ENCODE data around the gene OOSP3.

DNA sequence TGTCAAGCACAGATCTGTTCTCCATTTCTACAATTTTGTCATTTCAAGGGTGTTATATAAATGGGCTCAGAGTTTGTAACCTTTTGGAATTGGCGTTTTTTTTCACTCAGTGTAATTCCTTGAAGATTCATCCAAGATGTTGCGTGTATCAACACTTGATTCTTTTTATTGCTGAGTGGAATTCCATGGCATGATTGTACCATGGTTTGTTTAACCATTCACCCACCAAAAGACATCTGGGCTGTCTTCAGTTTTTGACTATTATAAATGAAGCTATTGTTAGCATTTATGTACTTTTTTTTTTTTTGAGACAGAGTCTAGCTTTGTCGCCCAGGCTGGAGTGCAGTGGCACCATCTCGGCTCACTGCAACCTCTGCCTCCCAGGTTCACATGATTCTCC is 62.5 kb downstream of the OOSP3 start:
- no peak for TF ChIP-seq POLR2A (IDR thresholded peaks at IDR 0.05; ENCODE audit: low read depth, low read length)
- no peak for TF ChIP-seq POLR2AphosphoS5 (IDR thresholded peaks at IDR 0.05; ENCODE audit: low read depth, low read length)
